Psoas muscle (tissue), 8 donors: ENCODE data around the gene MTCL1. TPM values are rescaled to one million over a fixed set of nuclear protein-coding genes. Genes with fewer than 3 reads are reported as not detected.

Experiments
- ATAC-seq, 4 donors: fragments of 200-7000 bp; cut with Tn5 transposase; one replicate each; pipeline ENCODE4 v1.9.1; 2020; ENCODE audit warnings: moderate library complexity in 3 of 4, mild to moderate bottlenecking in 2 of 4
- DNase-seq, 2 donors: peaks; one replicate each; pipeline ENCODE4 v3.0.0-alpha.2; 2020
- H3K27ac ChIP-seq: fragments of 200-600 bp; one replicate; pipeline ENCODE4 v1.8.0; 2022
- H3K27me3 ChIP-seq, 3 donors: fragments of 200-600 bp in 1 of 3; one replicate each; pipeline versions ENCODE4 v1.6.1 to v1.8.0; 2013 to 2022; ENCODE audit warnings: low read length in 2 of 3, mild to moderate bottlenecking in 2 of 3, moderate library complexity in 1 of 3; ENCODE audit not compliant: insufficient read depth in 3 of 3
- H3K36me3 ChIP-seq, 2 donors: fragments of 200-600 bp in 1 of 2; one replicate each; pipeline versions ENCODE4 v1.6.1 to v1.8.0; 2013 to 2022; ENCODE audit warnings: low read depth in 1 of 2, mild to moderate bottlenecking in 1 of 2, moderate library complexity in 1 of 2; ENCODE audit not compliant: insufficient read depth in 1 of 2
- H3K4me1 ChIP-seq: fragments of 200-600 bp; one replicate; pipeline ENCODE4 v1.8.0; 2022
- H3K4me3 ChIP-seq: fragments of 200-600 bp; one replicate; pipeline ENCODE4 v1.8.0; 2022; ENCODE audit warnings: mild to moderate bottlenecking
- H3K9me3 ChIP-seq: fragments of 200-600 bp; one replicate; pipeline ENCODE4 v1.8.0; 2022
- WGBS, 3 donors: extraction: QIAGEN DNeasy Blood & Tissue Kit; methylation state at CpG; one replicate each; pipeline versions ENCODE4 v1.1.6 to v1.1.7; 2013; 5-methylcytosine and 5-hydroxymethylcytosine counted together
- intact Hi-C, 2 donors: fragments of 100-400 bp; cut with DNase I; formaldehyde crosslinking; loops; one replicate each; pipeline versions ENCODE4 v1.11.0 to v1.14.2; 2022
- polyA plus RNA-seq, 3 donors: library from polyadenylated mRNA; stranded (reverse); fragments of 200-250 nt; gene quantifications; one replicate each; pipeline ENCODE4 v1.2.3, GENCODE V29; 2013
- total RNA-seq, 4 donors: library from RNA; stranded (reverse); fragmentation: NEBNext Ultra II Directional in 2 of 4; extraction: Animal tissue kit (Norgen Biotek cat#: 25700) in 2 of 4; gene quantifications; one replicate each; pipeline versions ENCODE4 v1.2.1 to v1.2.4, GENCODE V29; 2021 to 2023
- TF ChIP-seq, protein P1 (sequence below): fragments of 200-600 bp; IDR thresholded peaks from one replicate; pipeline ENCODE4 v1.8.0; 2022; ENCODE audit warnings: antibody characterized with exemption
- donor health status: healthy with polysubstance abuse.
- donor health status: DM: no; HTN: no; CAD: no; lungs with moderate emphysema.
- donor health status: Bipolar disorder and iron deficiency.
- donor health status: healthy.
- donor health status: DM: yes; HTN: yes; CAD: no.
- donor health status: DM: no; HTN: no; CAD: no.
- donor health status: DM: no; HTN: no; CAD: no.
- donor health status: DM: yes; HTN: yes; CAD: no.

Gene MTCL1
- total and polyA plus RNA-seq, 7 donors: 1.3 to 5.3 (median 3.0) TPM

DNA sequence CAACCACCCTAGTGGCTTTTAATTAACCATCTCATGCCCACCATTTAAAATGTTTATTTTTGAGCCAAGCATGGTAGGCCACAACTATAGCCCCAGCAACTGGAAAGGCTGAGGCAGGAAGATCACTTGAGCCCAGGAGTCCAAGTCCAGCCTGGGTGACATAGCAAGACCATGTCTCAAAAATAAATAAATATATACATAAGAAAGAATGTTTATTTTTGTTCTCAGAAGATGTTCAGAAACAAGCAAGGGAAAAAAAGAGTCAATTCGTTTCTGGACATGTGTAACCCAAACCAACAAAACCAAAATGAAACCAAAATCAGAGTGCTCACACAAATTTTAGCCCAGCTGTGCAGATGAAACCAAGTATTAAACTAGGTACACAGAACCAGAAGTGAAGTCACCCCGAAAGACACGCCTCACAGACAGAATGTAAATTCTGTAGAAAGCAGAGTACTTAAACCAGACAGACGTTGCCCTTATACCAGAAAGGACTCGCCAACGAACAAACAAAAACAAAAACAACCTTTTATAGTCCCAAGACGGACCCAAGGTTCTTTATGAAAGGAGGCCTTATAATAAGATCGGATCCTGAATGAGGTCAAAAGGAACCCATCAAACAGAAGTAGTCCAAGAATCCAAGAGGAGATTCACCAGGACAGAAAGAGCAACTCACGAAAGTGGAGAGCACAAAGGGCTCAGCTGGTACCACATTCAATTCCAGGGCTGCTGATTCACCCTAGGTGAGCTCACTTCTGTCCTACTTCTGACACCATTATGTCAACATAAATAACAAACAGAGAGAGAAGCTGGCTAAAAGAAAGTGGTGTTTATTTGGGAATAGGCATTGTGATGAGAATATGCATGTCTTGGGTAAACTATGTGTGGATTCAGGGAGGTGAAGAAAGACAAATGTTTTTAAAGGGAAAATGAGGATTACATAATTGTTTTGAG lies 31.8 kb upstream of the MTCL1 start:
- Histone ChIP-seq H3K27ac (no peak overlapping the region), H3K36me3 (no peaks in the 10 kb centered on the region), H3K4me1 (no peaks in the 10 kb centered on the region), H3K4me3 (no peak overlapping the region), H3K9me3 (no peaks in the 10 kb centered on the region), H3K27me3 (no peaks in the 10 kb centered on the region)
- ATAC-seq (no peak), DNase-seq (no peak)
- 91 to 96% (median 93%) methylated on average over 9 of the region's 9 CpGs for WGBS, 3 donors
- intact Hi-C loops: no loop called here
- TF ChIP-seq, protein P1, sequence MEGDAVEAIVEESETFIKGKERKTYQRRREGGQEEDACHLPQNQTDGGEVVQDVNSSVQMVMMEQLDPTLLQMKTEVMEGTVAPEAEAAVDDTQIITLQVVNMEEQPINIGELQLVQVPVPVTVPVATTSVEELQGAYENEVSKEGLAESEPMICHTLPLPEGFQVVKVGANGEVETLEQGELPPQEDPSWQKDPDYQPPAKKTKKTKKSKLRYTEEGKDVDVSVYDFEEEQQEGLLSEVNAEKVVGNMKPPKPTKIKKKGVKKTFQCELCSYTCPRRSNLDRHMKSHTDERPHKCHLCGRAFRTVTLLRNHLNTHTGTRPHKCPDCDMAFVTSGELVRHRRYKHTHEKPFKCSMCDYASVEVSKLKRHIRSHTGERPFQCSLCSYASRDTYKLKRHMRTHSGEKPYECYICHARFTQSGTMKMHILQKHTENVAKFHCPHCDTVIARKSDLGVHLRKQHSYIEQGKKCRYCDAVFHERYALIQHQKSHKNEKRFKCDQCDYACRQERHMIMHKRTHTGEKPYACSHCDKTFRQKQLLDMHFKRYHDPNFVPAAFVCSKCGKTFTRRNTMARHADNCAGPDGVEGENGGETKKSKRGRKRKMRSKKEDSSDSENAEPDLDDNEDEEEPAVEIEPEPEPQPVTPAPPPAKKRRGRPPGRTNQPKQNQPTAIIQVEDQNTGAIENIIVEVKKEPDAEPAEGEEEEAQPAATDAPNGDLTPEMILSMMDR: no peak

- DNase-seq (no peak), ATAC-seq (no peak)
- no peak overlapping the region for H3K4me3 ChIP-seq
- no peaks in the 10 kb centered on the region for H3K36me3 ChIP-seq
- no peaks in the 10 kb centered on the region for H3K9me3 ChIP-seq
- H3K27me3 ChIP-seq: no peaks in the 10 kb centered on the region
- intact Hi-C loops: no loop called here
- TF ChIP-seq, protein P1: no peak
- WGBS, 3 donors: 90 to 91% (median 90%) methylated on average over 4 of the region's 4 CpGs
- no peak overlapping the region for H3K27ac ChIP-seq
- H3K4me1 ChIP-seq: no peaks in the 10 kb centered on the region
These were observed 30.3 kb upstream of the MTCL1 start for GRCh38 chr18:8675057-8675456.

- intact Hi-C loops: no loop called here
- no peaks in the 10 kb centered on the region for H3K36me3 ChIP-seq
- H3K4me1 ChIP-seq: no peaks in the 10 kb centered on the region
- ATAC-seq (no peak), DNase-seq (no peak)
- 92 to 94% (median 93%) methylated on average over 4 of the region's 4 CpGs for WGBS, 3 donors
- H3K27me3 ChIP-seq: no peaks in the 10 kb centered on the region
- no peaks in the 10 kb centered on the region for H3K9me3 ChIP-seq
- no peak overlapping the region for H3K4me3 ChIP-seq
- TF ChIP-seq, protein P1: no peak
- no peak overlapping the region for H3K27ac ChIP-seq
These were observed 24.2 kb upstream of the MTCL1 start for GRCh38 chr18:8681196-8681595.

DNA sequence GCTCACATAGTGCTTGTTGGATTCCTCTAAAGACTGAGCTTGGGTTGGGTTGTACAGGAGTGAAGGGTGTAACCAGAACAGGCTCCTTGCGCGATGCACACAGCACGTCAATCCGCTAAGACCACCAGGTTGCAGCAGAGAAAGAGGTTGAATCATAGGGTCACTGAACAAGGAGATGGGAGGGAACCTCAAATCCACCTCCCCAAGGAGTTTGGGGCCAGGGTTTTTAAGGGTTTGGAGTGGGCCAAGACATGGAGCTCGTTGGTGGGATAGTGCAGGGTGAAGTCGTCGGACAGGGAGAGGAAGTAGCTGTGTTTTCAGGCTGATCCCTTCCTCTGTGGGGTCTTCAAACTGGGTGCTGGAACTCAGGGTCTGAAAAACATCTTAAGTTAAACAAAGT lies 20.8 kb upstream of the MTCL1 start:
- H3K9me3 ChIP-seq: no peaks in the 10 kb centered on the region
- H3K4me1 ChIP-seq: no peaks in the 10 kb centered on the region
- 90 to 97% (median 94%) methylated on average over 7 of the region's 7 CpGs for WGBS, 3 donors
- no peaks in the 10 kb centered on the region for H3K27me3 ChIP-seq
- no peak overlapping the region for H3K27ac ChIP-seq
- no peak overlapping the region for H3K4me3 ChIP-seq
- H3K36me3 ChIP-seq: no peaks in the 10 kb centered on the region
- TF ChIP-seq, protein P1: no peak
- DNase-seq (no peak), ATAC-seq (no peak)
- intact Hi-C loops: no loop called here
